ENCODE results near the gene ROR2.

The ROR2 gene

DNA sequence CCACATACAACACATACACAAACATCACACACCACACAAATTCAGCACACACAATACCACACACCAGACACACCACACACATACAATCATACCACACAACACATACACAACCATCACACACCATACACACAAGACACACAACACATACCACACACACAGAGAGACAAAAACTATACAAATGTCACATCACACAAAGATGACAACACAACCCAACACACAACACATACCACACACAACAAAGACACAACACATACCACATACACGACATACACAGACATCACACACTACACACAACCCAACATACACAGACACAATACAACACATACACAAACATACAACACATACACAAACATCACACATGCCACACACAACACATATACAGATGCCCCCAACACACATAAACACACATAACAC, 44.8 kb downstream of the ROR2 start:
- Histone ChIP-seq H3K9me3 (replicated peaks; ENCODE audit: low read length) (no peaks in the 10 kb centered on the region), H3K4me1 (ENCODE audit: control insufficient read depth, insufficient read depth, low read length) (peaks cover 3% of the 10 kb centered on the region), H3K27me3 (ENCODE audit: control insufficient read depth, insufficient read depth, low read length) (peaks cover 49% of the 10 kb centered on the region), H3K9ac (ENCODE audit: low read depth, low read length) (no peak overlapping the region), H3K36me3 (ENCODE audit: insufficient read depth, low read length) (no peaks in the 10 kb centered on the region), H3K4me3 (ENCODE audit: low read length) (no peak overlapping the region), H3K4me2 (ENCODE audit: low read length) (no peak overlapping the region)

DNA sequence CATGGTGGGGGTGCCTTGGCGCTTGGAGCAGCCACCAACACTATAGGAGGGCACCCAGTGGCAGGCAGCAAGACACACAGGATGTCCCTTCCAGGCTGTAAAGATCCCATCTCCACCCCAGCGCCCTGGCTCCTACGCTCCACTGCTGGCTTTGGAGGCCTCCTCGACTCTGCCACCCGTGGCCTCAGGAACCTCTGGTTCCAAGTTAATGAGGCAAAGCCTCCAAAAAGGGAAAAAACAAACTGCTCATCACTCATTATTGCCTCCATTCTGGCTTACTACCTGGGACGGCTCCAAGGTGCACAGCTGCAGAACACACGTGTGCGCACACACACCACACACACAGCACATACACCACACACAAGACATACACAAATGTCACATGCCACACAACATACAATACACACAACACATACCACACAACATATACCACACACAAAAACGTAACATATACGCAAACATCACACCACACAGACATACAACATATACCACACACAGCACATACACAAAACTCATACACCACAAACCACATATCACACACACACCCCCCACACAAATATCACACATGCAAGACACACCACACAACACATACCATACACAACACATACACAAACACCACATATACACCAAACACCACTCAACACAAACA, 45.3 kb downstream of the ROR2 start:
- H3K36me3 ChIP-seq (ENCODE audit: insufficient read depth, low read length) = no peaks in the 10 kb centered on the region
- H3K9ac ChIP-seq (ENCODE audit: low read depth, low read length) = no peak overlapping the region
- H3K9me3 ChIP-seq (replicated peaks; ENCODE audit: low read length) = no peaks in the 10 kb centered on the region
- peaks cover 3% of the 10 kb centered on the region for H3K4me1 ChIP-seq (ENCODE audit: control insufficient read depth, insufficient read depth, low read length)
- no peak overlapping the region for H3K4me2 ChIP-seq (ENCODE audit: low read length)
- no peak overlapping the region for H3K4me3 ChIP-seq (ENCODE audit: low read length)
- peaks cover 52% of the 10 kb centered on the region for H3K27me3 ChIP-seq (ENCODE audit: control insufficient read depth, insufficient read depth, low read length)

DNA sequence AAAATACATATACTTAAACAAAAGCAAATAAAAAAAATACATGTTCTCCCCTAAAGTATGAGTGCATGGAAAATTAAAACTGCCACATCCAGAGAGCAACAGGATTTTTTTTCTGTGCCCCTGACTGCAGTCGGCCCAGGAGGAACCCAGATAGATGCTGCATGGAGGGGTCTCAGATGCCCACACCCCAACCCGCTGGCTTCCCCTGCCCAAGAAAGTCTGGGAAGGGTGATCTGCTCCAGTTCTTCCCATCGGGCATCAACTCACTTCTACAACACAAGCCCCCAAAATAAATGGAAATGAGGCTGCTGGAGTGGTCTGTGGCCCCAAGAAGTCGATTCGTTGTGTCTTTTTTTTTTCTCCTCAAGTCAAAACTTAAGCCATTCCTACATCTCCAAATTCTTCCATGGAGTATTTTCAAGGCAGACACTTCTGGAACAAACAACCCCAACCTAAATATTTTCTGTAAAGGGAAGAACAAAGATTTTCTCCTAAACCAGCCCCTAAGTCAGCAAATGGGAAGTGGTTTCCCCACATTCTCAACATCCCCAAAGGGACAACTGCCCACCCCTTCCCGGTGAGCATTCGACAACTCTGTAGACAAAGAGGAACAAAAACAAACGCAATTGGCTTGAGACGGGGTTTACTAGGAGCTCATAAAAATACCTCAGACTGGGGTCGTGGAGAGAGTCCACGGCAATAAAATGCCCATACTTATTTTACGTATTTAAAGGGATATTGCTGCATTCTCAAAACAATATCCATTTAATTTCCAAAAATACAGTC, 46.7 kb downstream of the ROR2 start:
- H3K9me3 ChIP-seq (replicated peaks; ENCODE audit: low read length) = no peaks in the 10 kb centered on the region
- H3K4me2 ChIP-seq (ENCODE audit: low read length) = no peak overlapping the region
- H3K27me3 ChIP-seq (ENCODE audit: control insufficient read depth, insufficient read depth, low read length) = peaks cover 66% of the 10 kb centered on the region
- no peak overlapping the region for H3K4me3 ChIP-seq (ENCODE audit: low read length)
- no peak overlapping the region for H3K9ac ChIP-seq (ENCODE audit: low read depth, low read length)
- H3K36me3 ChIP-seq (ENCODE audit: insufficient read depth, low read length) = no peaks in the 10 kb centered on the region
- H3K4me1 ChIP-seq (ENCODE audit: control insufficient read depth, insufficient read depth, low read length) = peaks cover 3% of the 10 kb centered on the region

DNA sequence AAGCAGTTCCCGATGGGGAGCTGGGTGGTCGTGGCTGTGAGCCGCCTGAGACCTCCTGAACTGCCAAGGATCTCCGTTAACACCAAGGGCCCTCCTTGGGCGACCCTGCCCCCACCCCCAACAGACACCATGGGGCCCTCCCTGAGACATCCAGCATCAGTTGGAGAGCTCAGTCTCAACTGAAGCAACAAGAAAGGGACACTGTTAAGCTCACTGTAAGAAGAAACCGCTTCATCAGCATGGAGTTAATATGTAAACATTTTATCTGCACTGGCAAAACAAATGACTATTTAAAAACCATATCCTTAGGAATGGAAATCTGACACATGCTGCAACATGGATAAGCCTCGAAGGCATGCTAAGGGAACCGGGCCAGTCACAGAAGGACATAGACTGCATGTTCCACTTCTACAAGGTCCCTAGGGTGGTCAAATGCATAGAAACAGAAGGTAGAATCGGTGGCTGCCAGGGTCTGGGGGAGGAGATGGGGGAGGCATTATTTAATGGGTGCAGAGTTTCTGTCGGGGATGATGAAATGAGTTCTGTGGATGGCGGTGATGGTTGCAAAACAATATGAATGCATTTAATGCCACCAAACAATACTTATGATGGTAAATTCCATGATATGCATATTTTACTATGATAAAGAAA, 47.4 kb downstream of the ROR2 start:
- peaks cover 64% of the 10 kb centered on the region for H3K27me3 ChIP-seq (ENCODE audit: control insufficient read depth, insufficient read depth, low read length)
- no peak overlapping the region for H3K9ac ChIP-seq (ENCODE audit: low read depth, low read length)
- H3K4me1 ChIP-seq (ENCODE audit: control insufficient read depth, insufficient read depth, low read length) = peaks cover 3% of the 10 kb centered on the region
- no peak overlapping the region for H3K4me3 ChIP-seq (ENCODE audit: low read length)
- no peaks in the 10 kb centered on the region for H3K36me3 ChIP-seq (ENCODE audit: insufficient read depth, low read length)
- H3K4me2 ChIP-seq (ENCODE audit: low read length) = no peak overlapping the region
- no peaks in the 10 kb centered on the region for H3K9me3 ChIP-seq (replicated peaks; ENCODE audit: low read length)

GRCh38 chr9:91900797-91901177, 49.2 kb downstream of the ROR2 start:
- H3K4me1 ChIP-seq (ENCODE audit: control insufficient read depth, insufficient read depth, low read length) = no peaks in the 10 kb centered on the region
- H3K9me3 ChIP-seq (replicated peaks; ENCODE audit: low read length) = no peaks in the 10 kb centered on the region
- no peaks in the 10 kb centered on the region for H3K36me3 ChIP-seq (ENCODE audit: insufficient read depth, low read length)
- H3K27me3 ChIP-seq (ENCODE audit: control insufficient read depth, insufficient read depth, low read length) = peaks cover 51% of the 10 kb centered on the region
- no peak overlapping the region for H3K4me2 ChIP-seq (ENCODE audit: low read length)
- H3K9ac ChIP-seq (ENCODE audit: low read depth, low read length) = no peak overlapping the region
- H3K4me3 ChIP-seq (ENCODE audit: low read length) = no peak overlapping the region

DNA sequence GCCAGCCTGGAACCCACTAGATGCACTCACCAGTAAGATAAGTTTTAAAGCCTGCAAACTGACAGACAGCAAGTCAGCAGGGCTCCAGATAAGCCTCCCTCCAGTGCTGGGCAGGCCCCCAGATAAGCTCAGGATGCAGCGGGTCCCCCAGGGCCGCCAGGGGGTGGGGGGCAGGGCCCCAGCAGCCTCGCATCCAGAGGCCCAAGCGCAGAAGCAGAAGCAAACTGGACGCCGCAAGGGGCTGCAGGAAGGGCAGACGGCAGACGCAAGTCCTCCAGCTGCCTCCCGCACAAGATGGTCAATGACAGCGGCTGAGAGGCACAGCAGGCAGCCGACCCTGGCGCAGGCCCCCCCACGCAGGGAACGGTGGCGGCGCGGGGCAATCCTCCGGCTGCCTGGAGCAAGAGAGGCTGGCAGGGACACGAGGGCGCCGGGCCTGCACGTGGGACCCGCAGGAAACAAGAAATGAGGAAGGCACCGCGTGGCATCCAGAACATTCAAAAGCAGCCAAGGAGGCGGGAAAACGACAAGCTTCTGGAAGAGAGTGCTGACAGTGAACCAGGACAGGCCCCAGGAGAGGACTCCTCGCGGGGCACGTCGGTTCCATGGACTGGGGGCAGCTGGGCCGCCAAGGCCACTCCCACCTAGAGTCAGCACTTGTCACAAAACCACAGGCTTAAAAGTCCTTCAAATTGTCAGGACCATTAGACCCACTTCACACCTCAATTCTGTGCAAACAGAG, 49.8 kb downstream of the ROR2 start:
- no peaks in the 10 kb centered on the region for H3K4me1 ChIP-seq (ENCODE audit: control insufficient read depth, insufficient read depth, low read length)
- H3K4me3 ChIP-seq (ENCODE audit: low read length) = no peak overlapping the region
- no peaks in the 10 kb centered on the region for H3K36me3 ChIP-seq (ENCODE audit: insufficient read depth, low read length)
- no peaks in the 10 kb centered on the region for H3K9me3 ChIP-seq (replicated peaks; ENCODE audit: low read length)
- H3K9ac ChIP-seq (ENCODE audit: low read depth, low read length) = no peak overlapping the region
- peaks cover 53% of the 10 kb centered on the region for H3K27me3 ChIP-seq (ENCODE audit: control insufficient read depth, insufficient read depth, low read length)
- H3K4me2 ChIP-seq (ENCODE audit: low read length) = no peak overlapping the region

DNA sequence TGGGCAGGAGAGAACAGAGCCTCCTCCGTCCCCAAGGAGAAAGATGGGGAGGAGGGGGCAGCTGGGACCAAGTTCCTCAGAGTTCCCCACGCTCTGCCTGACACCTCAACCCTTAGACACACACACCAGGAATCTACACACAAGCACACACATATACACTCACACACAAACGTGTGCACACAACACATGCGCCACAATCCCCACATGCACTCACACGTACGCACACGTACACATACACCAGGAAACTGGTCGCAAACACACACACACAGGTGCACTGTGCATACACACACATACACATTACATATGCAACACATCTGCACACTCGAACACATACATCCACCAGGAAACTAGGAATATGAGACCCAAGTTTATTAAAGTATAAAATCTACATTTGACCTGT, 50.4 kb downstream of the ROR2 start:
- Histone ChIP-seq H3K4me2 (ENCODE audit: low read length) (no peak overlapping the region), H3K36me3 (ENCODE audit: insufficient read depth, low read length) (no peaks in the 10 kb centered on the region), H3K9ac (ENCODE audit: low read depth, low read length) (no peak overlapping the region), H3K9me3 (replicated peaks; ENCODE audit: low read length) (no peaks in the 10 kb centered on the region), H3K4me3 (ENCODE audit: low read length) (no peak overlapping the region), H3K27me3 (ENCODE audit: control insufficient read depth, insufficient read depth, low read length) (peaks cover 59% of the 10 kb centered on the region), H3K4me1 (ENCODE audit: control insufficient read depth, insufficient read depth, low read length) (no peaks in the 10 kb centered on the region)

DNA sequence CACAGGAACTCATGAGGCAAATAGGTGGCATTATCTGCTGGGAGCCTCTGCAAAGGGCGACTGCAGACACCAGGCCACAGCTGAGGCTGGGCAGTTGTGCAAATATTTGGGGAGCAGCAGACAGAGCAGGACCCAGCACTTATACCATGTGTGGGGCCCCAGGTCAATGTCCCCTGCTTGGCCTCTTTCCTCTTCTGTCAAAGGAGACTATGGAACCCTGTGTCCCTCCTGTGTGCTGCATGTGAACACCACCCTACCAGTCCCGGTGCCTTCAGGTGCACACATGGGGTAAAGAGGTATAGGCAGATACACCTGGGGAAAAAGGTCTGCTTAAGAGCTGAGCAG, 50.8 kb downstream of the ROR2 start:
- H3K27me3 ChIP-seq (ENCODE audit: control insufficient read depth, insufficient read depth, low read length) = peaks cover 63% of the 10 kb centered on the region
- no peak overlapping the region for H3K4me2 ChIP-seq (ENCODE audit: low read length)
- no peak overlapping the region for H3K9ac ChIP-seq (ENCODE audit: low read depth, low read length)
- H3K36me3 ChIP-seq (ENCODE audit: insufficient read depth, low read length) = no peaks in the 10 kb centered on the region
- H3K4me3 ChIP-seq (ENCODE audit: low read length) = no peak overlapping the region
- H3K9me3 ChIP-seq (replicated peaks; ENCODE audit: low read length) = no peaks in the 10 kb centered on the region
- no peaks in the 10 kb centered on the region for H3K4me1 ChIP-seq (ENCODE audit: control insufficient read depth, insufficient read depth, low read length)

DNA sequence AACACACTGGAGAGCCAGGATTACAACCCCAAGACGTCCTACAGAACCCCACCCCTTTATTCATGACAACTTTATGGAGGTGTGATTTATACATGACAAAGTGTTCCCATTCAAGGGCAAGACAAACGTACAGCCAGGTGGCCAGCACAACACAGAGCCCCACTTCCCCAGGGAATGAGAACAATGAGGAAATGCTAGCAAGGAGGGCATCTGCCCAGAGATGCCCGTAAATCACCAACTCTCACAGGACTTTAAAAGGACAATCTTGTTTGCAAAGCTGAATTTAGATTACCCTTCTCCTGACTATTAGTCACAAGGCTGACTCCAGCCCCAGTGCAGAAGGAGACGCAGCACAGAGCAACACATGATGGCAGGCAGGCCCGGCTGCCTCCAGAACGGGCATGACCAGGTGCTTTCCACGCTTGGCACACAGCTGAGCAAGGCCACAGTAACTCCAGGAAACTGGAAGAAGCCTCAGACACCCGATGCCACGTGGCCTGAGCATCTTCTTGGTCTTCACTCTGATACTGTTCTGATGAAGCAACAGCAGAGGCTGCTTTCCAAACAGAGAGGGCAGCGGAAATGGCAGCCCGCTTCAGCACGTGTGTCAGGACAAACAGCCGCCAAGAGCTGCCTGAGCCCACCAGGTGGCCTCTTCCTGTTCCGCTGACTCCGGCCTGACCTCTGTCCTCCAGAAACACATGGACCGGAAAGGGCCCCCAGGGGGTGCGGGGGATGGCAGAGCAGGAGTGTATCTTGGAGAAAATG, 51.4 kb downstream of the ROR2 start:
- H3K4me1 ChIP-seq (ENCODE audit: control insufficient read depth, insufficient read depth, low read length) = no peaks in the 10 kb centered on the region
- H3K4me3 ChIP-seq (ENCODE audit: low read length) = no peak overlapping the region
- H3K27me3 ChIP-seq (ENCODE audit: control insufficient read depth, insufficient read depth, low read length) = peaks cover 66% of the 10 kb centered on the region
- no peak overlapping the region for H3K9ac ChIP-seq (ENCODE audit: low read depth, low read length)
- H3K36me3 ChIP-seq (ENCODE audit: insufficient read depth, low read length) = no peaks in the 10 kb centered on the region
- no peaks in the 10 kb centered on the region for H3K9me3 ChIP-seq (replicated peaks; ENCODE audit: low read length)
- H3K4me2 ChIP-seq (ENCODE audit: low read length) = no peak overlapping the region

DNA sequence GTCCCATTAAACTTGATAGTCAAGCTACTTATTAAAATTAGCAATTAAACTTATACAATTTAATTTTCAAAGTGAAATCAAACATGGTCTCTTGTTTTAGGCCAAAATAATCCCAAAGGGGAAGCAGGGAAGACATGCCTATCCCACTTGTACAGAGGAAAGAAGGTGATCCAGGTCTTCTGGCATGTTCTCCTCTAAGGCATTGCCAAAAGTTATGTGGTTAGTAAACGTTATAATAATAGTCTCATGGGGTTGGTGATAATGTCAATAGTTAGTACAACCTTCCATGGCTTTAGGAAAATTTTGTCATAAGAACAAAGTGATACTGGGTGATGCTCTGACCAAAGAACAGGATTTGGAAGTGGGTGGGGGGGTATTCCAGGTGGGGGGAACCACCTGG, 52.8 kb downstream of the ROR2 start:
- H3K4me1 ChIP-seq (ENCODE audit: control insufficient read depth, insufficient read depth, low read length) = no peaks in the 10 kb centered on the region
- H3K4me3 ChIP-seq (ENCODE audit: low read length) = no peak overlapping the region
- H3K4me2 ChIP-seq (ENCODE audit: low read length) = no peak overlapping the region
- H3K9me3 ChIP-seq (replicated peaks; ENCODE audit: low read length) = no peaks in the 10 kb centered on the region
- no peaks in the 10 kb centered on the region for H3K36me3 ChIP-seq (ENCODE audit: insufficient read depth, low read length)
- peaks cover 53% of the 10 kb centered on the region for H3K27me3 ChIP-seq (ENCODE audit: control insufficient read depth, insufficient read depth, low read length)
- no peak overlapping the region for H3K9ac ChIP-seq (ENCODE audit: low read depth, low read length)
